H9 (cell line): ENCODE results near the gene TSPAN5. TPM values are rescaled to one million over a fixed set of nuclear protein-coding genes. Genes with fewer than 3 reads are reported as not detected.

Source experiments
- DNase-seq: peaks from one replicate; pipeline ENCODE4 v3.0.0-alpha.2; 2017
- H2AFZ ChIP-seq: one replicate; pipeline ENCODE4 v1.6.1; 2013; ENCODE audit warnings: mild to moderate bottlenecking, low read length, control low read depth, moderate library complexity
- H2AK5ac ChIP-seq: 2 replicates; pipeline ENCODE4 v1.6.1; 2013; ENCODE audit warnings: low read length, control low read depth, mixed read lengths; ENCODE audit not compliant: insufficient read length
- H2BK120ac ChIP-seq: one replicate; pipeline ENCODE4 v1.6.1; 2013; ENCODE audit warnings: low read depth, mild to moderate bottlenecking, low read length, control low read depth, inconsistent platforms; ENCODE audit not compliant: poor library complexity, severe bottlenecking
- H2BK12ac ChIP-seq: 2 replicates; pipeline ENCODE4 v1.6.1; 2013; ENCODE audit warnings: low read length, control low read depth, mixed read lengths, low read depth; ENCODE audit not compliant: insufficient read length
- H2BK15ac ChIP-seq: 2 replicates; pipeline ENCODE4 v1.6.1; 2013; ENCODE audit warnings: low read depth, low read length, control low read depth
- H2BK20ac ChIP-seq: one replicate; pipeline ENCODE4 v1.6.1; 2013; ENCODE audit warnings: low read depth, mild to moderate bottlenecking, low read length, control low read depth, inconsistent platforms; ENCODE audit not compliant: poor library complexity, severe bottlenecking
- H2BK5ac ChIP-seq: 2 replicates; pipeline ENCODE4 v1.6.1; 2013; ENCODE audit warnings: low read length, control low read depth, mixed read lengths; ENCODE audit not compliant: insufficient read length
- H3K14ac ChIP-seq: 2 replicates; pipeline ENCODE4 v1.6.1; 2013; ENCODE audit warnings: low read length, control low read depth; ENCODE audit not compliant: insufficient read depth
- H3K18ac ChIP-seq: 2 replicates; pipeline ENCODE4 v1.6.1; 2013; ENCODE audit warnings: low read depth, mild to moderate bottlenecking, mixed read lengths, low read length, control low read depth; ENCODE audit not compliant: insufficient read length
- H3K23ac ChIP-seq: 2 replicates; pipeline ENCODE4 v1.6.1; 2013; ENCODE audit warnings: low read length, control low read depth, mixed read lengths, low read depth; ENCODE audit not compliant: insufficient read length
- H3K23me2 ChIP-seq: 2 replicates; pipeline ENCODE4 v1.6.1; 2013; ENCODE audit warnings: low read depth, mild to moderate bottlenecking, mixed read lengths, low read length, control low read depth; ENCODE audit not compliant: insufficient read length, poor library complexity, severe bottlenecking
- H3K27ac ChIP-seq: 2 replicates; pipeline ENCODE4 v1.5.1; 2013; ENCODE audit warnings: low read length, control low read depth, mixed read lengths, low read depth; ENCODE audit not compliant: insufficient read length
- H3K27me3 ChIP-seq: 2 replicates; pipeline ENCODE4 v1.6.1; 2013; ENCODE audit warnings: low read length, control low read depth, inconsistent platforms; ENCODE audit not compliant: insufficient read depth
- H3K4ac ChIP-seq: 2 replicates; pipeline ENCODE4 v1.6.1; 2013; ENCODE audit warnings: low read depth, mild to moderate bottlenecking, control low read depth, inconsistent platforms, low read length, moderate library complexity
- H3K4me1 ChIP-seq: 2 replicates; pipeline ENCODE4 v1.6.1; 2013; ENCODE audit warnings: low read length, control low read depth, inconsistent platforms; ENCODE audit not compliant: insufficient read depth
- H3K4me2 ChIP-seq: 2 replicates; pipeline ENCODE4 v1.6.1; 2013; ENCODE audit warnings: low read length, control low read depth, mixed read lengths; ENCODE audit not compliant: insufficient read length, insufficient read depth
- H3K56ac ChIP-seq: 2 replicates; pipeline ENCODE4 v1.6.1; 2013; ENCODE audit warnings: low read depth, mild to moderate bottlenecking, mixed read lengths, low read length, control low read depth; ENCODE audit not compliant: insufficient read length
- H3K79me1 ChIP-seq: 2 replicates; pipeline ENCODE4 v1.6.1; 2013; ENCODE audit warnings: low read depth, mild to moderate bottlenecking, moderate library complexity, low read length, control low read depth, inconsistent platforms; ENCODE audit not compliant: insufficient read depth, poor library complexity, severe bottlenecking
- H3K79me2 ChIP-seq: 2 replicates; pipeline ENCODE4 v1.6.1; 2013; ENCODE audit warnings: low read length, control low read depth, inconsistent platforms; ENCODE audit not compliant: insufficient read depth
- H3K9ac ChIP-seq: 2 replicates; pipeline ENCODE4 v1.6.1; 2013; ENCODE audit warnings: low read length, control low read depth, mixed read lengths; ENCODE audit not compliant: insufficient read length; ENCODE audit errors: extremely low read depth
- H3K9me3 ChIP-seq: one replicate; pipeline ENCODE4 v1.6.1; 2013; ENCODE audit warnings: low read depth, low read length, inconsistent platforms; ENCODE audit not compliant: control insufficient read depth
- H3T11ph ChIP-seq: one replicate; pipeline ENCODE4 v1.6.1; 2013; ENCODE audit warnings: mild to moderate bottlenecking, low read length, control low read depth, inconsistent platforms
- H4K20me1 ChIP-seq: one replicate; pipeline ENCODE4 v1.6.1; 2013; ENCODE audit not compliant: control insufficient read depth, insufficient read length, insufficient read depth
- H4K5ac ChIP-seq: 2 replicates; pipeline ENCODE4 v1.6.1; 2013; ENCODE audit warnings: low read depth, mild to moderate bottlenecking, mixed read lengths, low read length, control low read depth; ENCODE audit not compliant: insufficient read length
- H4K8ac ChIP-seq: replicated peaks from 2 replicates; pipeline ENCODE4 v1.6.1; 2013; ENCODE audit warnings: low read length, control low read depth, mixed read lengths, low read depth; ENCODE audit not compliant: insufficient read length
- H4K91ac ChIP-seq: 2 replicates; pipeline ENCODE4 v1.6.1; 2013; ENCODE audit warnings: low read depth, mild to moderate bottlenecking, moderate library complexity, mixed read lengths, low read length, control low read depth; ENCODE audit not compliant: insufficient read length
- H3K27ac Mint-ChIP-seq, 3 experiments: 2 replicates in 2 of 3; 3 replicates in 1 of 3; pipeline ENCODE4 v1.8.0; 2020 to 2021; ENCODE audit warnings: mixed read lengths in 3 of 3, mild to moderate bottlenecking in 1 of 3, moderate library complexity in 1 of 3
- H3K27me3 Mint-ChIP-seq: 2 replicates; pipeline ENCODE4 v1.8.0; 2021; ENCODE audit warnings: low read depth, mild to moderate bottlenecking, moderate library complexity, mixed read lengths
- H3K36me3 Mint-ChIP-seq, 3 experiments: 2 replicates in 2 of 3; 3 replicates in 1 of 3; pipeline ENCODE4 v1.8.0; 2020 to 2021; ENCODE audit warnings: low read depth in 3 of 3, mixed read lengths in 3 of 3; ENCODE audit not compliant: insufficient read depth in 1 of 3
- H3K4me1 Mint-ChIP-seq, 2 experiments: 2 replicates each; pipeline ENCODE4 v1.8.0; 2020; ENCODE audit warnings: mixed read lengths in 2 of 2
- H3K4me3 Mint-ChIP-seq, 2 experiments: 2 replicates in 1 of 2; 3 replicates in 1 of 2; pipeline ENCODE4 v1.8.0; 2020 to 2021; ENCODE audit warnings: mild to moderate bottlenecking in 2 of 2, mixed read lengths in 2 of 2, moderate library complexity in 1 of 2
- H3K9me3 Mint-ChIP-seq, 2 experiments: 2 replicates in 1 of 2; 3 replicates in 1 of 2; pipeline ENCODE4 v1.8.0; 2020; ENCODE audit warnings: mild to moderate bottlenecking in 2 of 2, mixed read lengths in 2 of 2, moderate library complexity in 1 of 2
- WGBS: extraction: QIAGEN DNeasy Blood & Tissue Kit; methylation state at CpG from one replicate; pipeline ENCODE4 v1.1.7; 2013; ENCODE audit warnings: missing lambda C conversion rate, low lambda C conversion rate, mixed read lengths; ENCODE audit not compliant: insufficient read length; ENCODE audit errors: extremely low coverage; 5-methylcytosine and 5-hydroxymethylcytosine counted together
- total RNA-seq: library from RNA; stranded (reverse); gene quantifications from 2 replicates; pipeline ENCODE4 v1.2.1, GENCODE V29; 2021
- TF ChIP-seq, protein P1 (sequence below): fragments of 200-600 bp; sonication (generic); conservative IDR thresholded peaks from 3 replicates; pipeline ENCODE4 v1.8.0; 2021; ENCODE audit warnings: antibody characterized with exemption, mild to moderate bottlenecking

TSPAN5 gene
- total RNA-seq, 1 experiment from 2014 or later, result 7.0 TPM

DNA sequence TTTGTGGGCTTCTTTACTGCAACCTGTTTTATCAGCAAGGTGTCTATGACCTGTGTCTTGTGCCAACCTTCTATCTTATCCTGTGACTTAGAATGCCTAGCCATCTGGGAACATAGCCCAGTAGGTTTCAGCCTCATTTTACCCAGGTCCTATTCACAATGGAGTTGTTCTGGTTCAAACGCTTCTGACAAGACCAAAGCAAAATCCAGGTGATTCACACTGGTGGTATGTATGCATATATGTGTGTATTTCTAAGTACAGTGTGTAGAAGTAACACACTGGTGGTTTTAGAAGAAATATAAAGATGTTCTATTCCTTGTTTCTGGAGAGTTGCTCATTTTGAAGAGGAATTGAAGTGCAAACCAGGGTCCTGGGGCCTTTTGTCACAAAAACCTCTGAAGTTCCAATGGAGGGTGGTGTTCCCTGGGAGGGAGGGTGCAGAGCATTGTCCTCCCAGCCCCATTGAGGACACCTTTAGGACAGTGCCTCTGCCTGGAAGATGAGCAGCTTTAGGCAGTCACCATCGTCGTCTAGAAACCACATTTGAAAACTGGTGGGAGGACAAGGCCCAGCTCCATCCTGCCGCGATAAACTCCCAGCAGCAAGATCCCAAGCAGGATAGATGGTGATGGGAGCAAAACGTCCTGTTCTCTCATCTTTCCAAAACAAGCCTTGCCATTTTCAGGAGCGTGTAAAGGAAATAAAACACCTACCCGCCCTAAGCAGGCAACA is 191.4 kb downstream of the TSPAN5 start:
- no peaks in the 10 kb centered on the region for H3K9me3 Mint-ChIP-seq
- TF ChIP-seq, protein P1, sequence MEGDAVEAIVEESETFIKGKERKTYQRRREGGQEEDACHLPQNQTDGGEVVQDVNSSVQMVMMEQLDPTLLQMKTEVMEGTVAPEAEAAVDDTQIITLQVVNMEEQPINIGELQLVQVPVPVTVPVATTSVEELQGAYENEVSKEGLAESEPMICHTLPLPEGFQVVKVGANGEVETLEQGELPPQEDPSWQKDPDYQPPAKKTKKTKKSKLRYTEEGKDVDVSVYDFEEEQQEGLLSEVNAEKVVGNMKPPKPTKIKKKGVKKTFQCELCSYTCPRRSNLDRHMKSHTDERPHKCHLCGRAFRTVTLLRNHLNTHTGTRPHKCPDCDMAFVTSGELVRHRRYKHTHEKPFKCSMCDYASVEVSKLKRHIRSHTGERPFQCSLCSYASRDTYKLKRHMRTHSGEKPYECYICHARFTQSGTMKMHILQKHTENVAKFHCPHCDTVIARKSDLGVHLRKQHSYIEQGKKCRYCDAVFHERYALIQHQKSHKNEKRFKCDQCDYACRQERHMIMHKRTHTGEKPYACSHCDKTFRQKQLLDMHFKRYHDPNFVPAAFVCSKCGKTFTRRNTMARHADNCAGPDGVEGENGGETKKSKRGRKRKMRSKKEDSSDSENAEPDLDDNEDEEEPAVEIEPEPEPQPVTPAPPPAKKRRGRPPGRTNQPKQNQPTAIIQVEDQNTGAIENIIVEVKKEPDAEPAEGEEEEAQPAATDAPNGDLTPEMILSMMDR, result no peak
- Histone ChIP-seq H3K18ac (no peak overlapping the region), H4K20me1 (no peaks in the 10 kb centered on the region), H3K23me2 (no peaks in the 10 kb centered on the region), H4K5ac (no peak overlapping the region), H3K4me1 (no peaks in the 10 kb centered on the region; the same call in 1 of the 2 replicates), H3K9me3 (no peaks in the 10 kb centered on the region), H3K4me2 (peak overlapping the region; percentile 57), H4K91ac (no peak overlapping the region), H2AFZ (no peak overlapping the region), H3K14ac (no peak overlapping the region), H3K79me2 (no peaks in the 10 kb centered on the region), H2BK15ac (no peak overlapping the region), H3K56ac (no peak overlapping the region), H3K9ac (no peak overlapping the region), H3K23ac (no peak overlapping the region), H2BK120ac (no peak overlapping the region), H2AK5ac (no peak overlapping the region), H3K27me3 (no peaks in the 10 kb centered on the region), H3K4ac (no peak overlapping the region), H2BK12ac (peak overlapping the region; percentile 26), H3K27ac (no peak overlapping the region), H3T11ph (no peak overlapping the region), H4K8ac (no peak overlapping the region), H2BK20ac (no peak overlapping the region), H3K79me1 (no peaks in the 10 kb centered on the region), H2BK5ac (no peak overlapping the region)
- WGBS, result no CpG with 5 or more reads among the region's 8 CpGs
- H3K4me1 Mint-ChIP-seq, result peaks cover 4 to 9% of the 10 kb centered on the region in 2 experiments; a peak in 3 of 4 replicates
- H3K4me3 Mint-ChIP-seq, result no peak overlapping the region
- H3K36me3 Mint-ChIP-seq, result peaks cover under 1 to 9% (median 2%) of the 10 kb centered on the region in 3 experiments; a peak in 3 of 7 replicates
- peak overlapping the region in 1 of 3 experiments; percentile 76; a peak in 1 of 7 replicates for H3K27ac Mint-ChIP-seq
- H3K27me3 Mint-ChIP-seq, result no peaks in the 10 kb centered on the region; the same call in none of the 2 replicates
- DNase-seq, result no peak
